NCI-H526 treated with DMSO at 0.1 percent for 48 hours (cell line): ENCODE measurements around the gene APOH.
A peak's percentile ranks its signal among the peaks of the same experiment; 100 is the strongest.
"Not testable (repeated sequence)": the region's sequence is repeated elsewhere in the genome, so short reads cannot be mapped to it uniquely, and the experiment has no call there.

Source experiments
- DNase-seq: peaks from one replicate; lab custom pipeline; 2025; lab: John Stamatoyannopoulos, UW

Gene APOH, protein sequence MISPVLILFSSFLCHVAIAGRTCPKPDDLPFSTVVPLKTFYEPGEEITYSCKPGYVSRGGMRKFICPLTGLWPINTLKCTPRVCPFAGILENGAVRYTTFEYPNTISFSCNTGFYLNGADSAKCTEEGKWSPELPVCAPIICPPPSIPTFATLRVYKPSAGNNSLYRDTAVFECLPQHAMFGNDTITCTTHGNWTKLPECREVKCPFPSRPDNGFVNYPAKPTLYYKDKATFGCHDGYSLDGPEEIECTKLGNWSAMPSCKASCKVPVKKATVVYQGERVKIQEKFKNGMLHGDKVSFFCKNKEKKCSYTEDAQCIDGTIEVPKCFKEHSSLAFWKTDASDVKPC

DNA sequence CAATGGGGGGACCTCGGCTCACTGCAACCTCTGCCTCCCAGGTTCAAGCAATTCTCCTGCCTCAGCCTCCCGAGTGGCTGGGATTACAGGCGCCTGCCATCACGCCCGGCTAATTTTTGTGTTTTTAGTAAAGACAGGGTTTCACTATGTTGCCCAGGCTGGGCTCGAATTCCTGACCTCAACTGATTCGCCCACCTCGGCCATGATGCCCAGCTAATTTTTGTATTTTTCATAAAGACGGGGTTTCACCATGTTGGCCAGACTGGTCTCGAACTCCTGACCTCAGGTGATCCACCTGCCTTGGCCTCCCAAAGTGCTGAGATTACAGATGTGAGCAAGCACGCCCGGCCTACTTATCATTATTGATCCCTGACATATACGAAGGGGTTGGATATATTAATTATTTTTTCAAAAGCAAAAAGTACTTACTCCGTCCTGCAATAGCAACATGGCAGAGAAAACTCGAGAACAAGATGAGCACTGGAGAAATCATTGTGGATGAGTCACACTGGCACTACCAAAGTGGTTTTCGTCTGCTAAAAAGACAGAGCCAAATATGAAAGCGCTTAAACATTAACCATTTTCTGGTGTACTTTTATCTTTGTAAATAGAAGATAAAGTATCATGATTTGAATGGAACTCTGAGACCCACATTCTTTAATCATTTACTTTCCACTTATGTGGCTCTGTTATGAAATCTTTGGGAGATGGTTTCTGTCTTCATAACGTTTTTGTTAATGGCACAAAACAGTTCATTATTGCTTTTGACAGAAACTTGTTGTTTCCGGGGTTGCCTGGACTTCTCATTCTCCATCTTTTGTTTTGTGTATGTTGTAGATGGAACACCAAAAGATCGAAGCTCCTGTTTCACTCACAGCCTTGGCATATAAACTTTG is at the start of gene APOH:
Gene APOH (minus strand): TSS at position 529 of the 896 bp plus-strand sequence. CDS start 36 bp downstream, at position 493.
- no peak for DNase-seq

DNA sequence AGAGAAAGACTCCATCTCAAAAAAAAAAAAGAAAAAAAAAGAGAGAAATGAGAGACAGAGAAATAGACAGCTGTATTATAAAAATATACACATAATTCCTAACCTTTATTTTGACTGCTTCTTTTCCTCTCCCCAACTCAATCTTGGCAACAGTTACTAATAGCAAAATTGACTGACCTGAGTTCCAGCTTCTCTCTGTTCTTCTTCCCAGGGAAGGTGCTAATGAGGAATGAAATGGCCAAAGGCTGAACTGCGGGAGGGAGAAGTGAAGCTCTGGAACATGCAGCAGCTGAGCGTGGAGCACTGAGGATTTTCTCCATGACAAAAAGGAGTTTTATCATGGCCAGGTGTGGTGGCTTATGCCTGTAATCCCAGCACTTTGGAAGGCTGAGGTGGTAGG is 48.0 kb upstream of the APOH start:
- no peak for DNase-seq

DNA sequence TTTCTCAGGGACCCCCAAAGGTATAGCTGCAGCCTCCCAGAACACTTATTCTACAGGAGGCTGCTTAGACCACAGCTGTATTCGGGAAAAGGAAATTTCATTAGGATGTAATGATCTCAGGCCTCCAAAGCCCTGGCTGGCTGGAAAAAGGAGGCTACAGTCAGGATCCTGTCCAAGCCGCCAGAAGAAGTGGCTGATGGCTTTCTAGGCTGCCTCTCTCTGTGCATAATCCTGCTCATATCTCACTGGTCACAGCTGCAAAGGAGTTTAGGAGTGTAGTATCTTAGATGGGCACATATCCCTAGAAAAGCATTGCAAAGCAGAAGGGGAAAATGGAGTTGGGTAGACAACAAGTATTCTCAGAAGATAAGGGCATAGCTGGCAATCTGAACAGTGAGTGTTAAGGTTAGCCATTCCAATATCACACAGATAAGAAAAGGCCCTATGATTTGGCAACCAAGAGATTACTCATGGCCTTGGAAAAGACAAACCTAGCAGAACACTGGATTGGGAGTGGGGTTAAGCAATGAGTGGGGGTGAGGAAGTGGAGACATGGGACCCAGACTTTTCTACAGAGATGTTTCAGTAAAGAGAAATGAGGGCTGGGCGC is 47.2 kb upstream of the APOH start:
- DNase-seq: no peak

DNA sequence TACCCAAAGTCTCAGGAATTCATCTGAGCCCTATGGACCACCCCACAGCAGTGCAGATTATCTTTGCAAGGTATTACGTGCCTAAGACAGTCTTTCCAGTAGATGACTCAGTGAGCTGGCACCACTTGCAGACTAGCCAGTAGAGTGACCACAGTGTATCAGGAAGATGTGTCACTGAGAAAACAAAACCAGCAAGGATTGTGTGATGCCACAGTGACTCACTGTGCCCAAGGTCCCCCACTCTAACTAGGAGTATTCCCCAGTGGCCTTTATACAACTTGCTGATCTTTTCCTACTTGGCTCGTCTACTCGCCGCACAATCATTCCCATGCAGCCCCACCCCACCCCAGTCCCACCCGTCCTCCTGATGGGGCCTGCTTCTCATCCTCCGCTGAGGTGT is 46.4 kb upstream of the APOH start:
- no peak for DNase-seq

DNA sequence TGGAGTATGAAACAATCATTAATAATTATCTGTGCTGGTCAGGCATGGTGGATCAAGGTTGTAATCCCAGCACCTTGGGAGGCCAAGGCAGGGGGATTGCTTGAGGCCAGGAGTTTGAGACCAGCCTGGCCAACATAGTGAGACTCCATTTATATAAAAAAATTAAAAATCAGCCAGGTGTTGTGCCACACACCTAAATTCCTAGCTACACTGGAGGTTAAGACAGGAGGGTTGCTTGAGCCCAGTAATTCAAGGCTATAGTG is 44.3 kb upstream of the APOH start:
- no peak for DNase-seq

DNA sequence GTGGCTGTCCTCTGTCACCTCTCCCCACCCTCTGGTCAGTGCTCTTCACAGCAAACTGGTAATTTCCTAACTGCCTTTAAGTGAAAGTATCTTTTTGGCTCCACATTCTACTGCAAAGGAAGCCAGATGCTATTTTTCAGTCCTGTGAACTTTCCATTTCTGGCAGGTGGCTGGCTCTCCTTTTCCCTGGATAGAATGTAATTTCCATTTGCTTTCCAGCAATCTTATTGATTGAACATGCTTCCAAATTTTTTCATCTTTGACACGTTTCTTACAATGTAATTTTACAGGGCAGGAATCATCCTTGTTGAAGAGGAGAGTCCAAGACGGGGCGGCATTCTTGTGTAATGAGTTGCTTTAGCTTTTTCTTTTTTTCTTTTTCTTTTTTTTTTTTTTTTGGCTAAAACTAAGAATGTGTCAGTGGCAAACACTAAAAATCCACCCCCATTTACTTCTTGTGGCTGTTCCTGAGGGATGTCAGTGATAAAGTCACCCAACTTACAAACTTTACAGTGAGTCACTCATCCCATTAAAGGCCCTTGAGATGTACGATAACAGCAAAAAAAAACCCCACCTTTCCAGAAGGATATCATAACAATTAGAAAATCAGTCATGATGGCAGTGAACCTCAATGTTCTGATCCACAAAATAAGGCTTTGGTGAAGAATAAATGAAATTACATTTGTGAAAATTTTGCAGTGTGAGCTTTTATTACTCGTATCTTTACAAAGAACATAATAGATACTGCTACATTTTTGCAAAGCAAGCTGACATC is 43.8 kb upstream of the APOH start:
- DNase-seq: no peak

DNA sequence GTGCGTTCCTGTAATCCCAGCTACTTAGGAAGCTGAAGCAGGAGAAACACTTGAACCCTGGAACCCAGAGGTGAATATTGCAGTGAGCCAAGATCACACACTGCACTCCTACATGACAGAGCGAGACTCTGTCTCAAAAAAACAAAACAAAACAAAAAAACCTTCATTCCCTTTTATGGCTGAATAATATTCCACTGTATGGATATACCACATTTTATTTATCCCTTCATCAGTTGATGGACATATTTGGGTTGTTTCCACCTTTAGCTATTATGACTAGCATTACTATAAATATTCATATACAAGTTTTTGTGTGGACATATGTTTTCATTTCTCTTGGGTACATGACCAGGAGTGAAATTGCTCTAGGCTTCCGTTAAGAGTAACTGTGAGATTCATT is 42.3 kb upstream of the APOH start:
- DNase-seq: no peak

DNA sequence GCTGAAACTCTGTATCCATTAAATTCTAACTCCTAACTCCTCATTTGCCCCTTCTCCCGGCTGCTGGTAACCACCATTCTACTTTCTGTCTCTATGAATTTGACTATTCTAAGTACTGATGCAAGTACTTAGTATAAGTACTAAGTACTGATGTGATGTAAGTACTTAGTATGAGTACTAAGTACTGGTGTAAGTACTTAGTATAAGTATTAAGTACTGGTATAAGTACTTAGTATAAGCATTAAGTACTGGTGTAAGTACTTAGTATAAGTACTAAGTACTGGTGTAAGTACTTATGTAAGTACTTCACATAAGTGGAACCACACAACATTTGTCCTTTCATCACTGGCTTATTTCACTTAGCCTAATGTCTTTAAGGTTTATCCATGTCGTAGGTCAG is 40.9 kb upstream of the APOH start:
- DNase-seq: no peak

DNA sequence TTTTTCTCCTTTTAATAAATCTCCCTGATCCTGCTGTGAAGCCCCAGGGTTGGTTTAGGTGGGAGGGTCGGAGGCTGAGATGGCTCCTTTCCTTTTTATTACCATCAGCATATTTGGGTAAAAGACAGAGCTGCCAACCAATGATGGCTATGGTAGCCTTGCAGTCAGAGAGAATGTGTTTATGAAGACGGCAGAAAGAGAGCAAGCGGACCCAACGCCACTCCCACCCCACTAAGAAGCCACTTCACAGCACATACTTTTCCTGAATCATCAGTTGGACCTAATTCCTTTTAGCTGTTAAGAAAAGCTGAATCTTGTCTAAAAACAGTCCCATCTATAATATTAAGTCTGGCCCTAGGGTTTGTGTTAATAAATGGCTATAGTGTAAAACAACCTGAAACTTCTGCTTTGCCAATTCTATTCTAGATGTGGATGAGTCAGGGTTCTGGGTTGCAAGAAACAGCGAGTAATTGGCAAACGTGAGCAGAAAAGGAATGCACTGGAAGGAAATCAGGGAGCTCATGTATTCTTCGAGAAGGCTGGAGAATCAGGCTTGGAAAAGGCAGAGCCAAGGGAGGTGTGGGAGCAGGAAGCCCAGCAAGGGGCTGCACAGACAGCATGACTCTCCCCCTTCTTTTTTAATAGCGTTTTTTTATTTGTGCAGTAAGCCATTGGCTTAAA is 39.2 kb upstream of the APOH start:
- no peak for DNase-seq

DNA sequence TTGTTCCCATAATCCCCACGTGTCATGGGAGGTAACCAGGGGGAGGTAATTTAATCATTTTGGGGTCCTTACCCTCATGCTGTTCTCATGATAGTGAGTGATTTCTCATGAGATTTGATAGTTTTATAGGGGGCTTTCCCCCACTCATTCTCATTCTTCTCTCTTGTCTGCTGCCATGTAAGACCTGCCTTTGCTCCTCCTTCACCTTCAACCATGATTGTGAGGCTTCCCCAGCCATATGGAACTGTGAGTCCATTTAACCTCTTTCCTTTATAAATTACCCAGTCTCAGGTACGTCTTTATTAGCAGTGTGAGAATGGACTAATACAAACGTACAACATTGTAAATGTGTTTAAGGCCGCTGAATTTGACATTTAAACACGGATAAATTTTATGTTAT is 35.5 kb upstream of the APOH start:
- DNase-seq: no peak

DNA sequence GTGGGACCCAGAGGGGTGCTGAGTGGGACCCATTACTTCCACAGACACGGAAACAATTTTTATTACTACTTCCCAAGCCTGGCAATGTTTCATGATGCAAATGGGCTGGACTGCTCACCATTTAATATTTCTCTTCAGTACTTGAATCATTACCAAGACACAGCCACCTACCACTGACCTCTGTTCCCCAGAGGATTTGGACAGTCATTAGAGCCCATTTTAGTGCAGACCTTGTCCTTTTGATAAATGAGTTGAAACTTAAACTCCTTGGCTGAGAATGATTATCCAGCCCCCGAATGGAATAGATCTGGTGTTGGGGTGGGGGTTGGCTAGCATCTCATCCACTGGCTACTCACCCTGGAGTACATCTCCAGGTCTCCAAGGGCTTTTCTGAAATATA is 33.6 kb upstream of the APOH start:
- DNase-seq: no peak

DNA sequence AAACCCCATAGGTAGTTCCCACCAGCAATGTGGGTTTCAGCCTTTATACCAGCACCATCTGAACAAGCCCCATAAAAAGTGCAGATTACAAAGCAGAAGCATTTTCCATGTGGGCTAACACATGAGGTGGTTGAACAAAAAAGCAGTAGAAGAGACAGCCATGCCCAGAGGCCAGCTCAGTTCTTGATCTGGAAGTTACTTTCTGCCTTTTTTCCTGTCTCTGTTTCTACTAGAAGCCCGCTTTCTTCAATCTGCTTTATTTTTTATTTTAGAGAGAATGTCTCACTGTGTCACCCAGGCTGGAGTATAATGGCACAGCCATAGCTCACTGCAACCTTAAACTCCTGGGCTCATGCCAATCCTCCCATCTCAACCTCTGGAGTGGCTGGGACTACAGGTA is 31.5 kb upstream of the APOH start:
- no peak for DNase-seq

DNA sequence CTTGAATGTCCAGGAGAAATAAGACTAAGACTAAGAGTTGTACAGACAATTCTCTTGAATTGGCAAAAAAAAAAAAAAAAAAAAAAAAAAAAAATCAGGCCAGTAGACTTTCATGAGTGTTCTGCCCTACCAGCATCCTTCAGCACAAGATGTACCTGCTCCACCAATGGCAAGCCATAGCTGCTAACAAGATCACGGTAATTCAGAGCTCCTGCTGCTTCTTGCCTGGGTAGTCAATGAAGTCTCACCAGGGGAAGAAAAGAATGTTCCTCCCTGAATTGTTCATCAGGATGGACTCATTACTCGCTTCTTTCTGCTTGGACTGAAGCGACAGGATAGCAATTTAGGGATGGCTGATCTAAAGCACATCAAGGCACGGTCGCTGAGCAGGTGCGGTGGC is 31.1 kb upstream of the APOH start:
- DNase-seq: no peak

DNA sequence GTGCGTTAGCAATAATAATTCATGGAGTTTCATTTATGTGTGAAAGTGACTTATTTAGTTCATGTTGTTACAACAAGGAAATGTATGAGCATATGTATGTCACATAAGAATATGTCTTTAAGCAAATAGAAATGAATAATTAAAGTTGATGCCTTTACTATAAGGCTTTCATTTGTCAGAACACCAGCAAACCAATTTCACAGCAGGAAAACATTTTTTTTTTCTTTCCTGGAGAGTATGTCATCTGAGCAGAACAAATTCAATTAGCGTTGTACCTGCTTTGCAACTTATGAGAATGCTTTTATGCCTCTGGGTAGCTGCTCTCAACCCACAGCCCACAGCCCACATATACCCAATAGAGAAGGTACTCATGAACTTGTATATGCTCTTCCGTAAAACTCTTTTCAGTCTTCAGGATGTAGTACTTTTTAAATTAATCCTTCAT is 26.3 kb upstream of the APOH start:
- DNase-seq: no peak

DNA sequence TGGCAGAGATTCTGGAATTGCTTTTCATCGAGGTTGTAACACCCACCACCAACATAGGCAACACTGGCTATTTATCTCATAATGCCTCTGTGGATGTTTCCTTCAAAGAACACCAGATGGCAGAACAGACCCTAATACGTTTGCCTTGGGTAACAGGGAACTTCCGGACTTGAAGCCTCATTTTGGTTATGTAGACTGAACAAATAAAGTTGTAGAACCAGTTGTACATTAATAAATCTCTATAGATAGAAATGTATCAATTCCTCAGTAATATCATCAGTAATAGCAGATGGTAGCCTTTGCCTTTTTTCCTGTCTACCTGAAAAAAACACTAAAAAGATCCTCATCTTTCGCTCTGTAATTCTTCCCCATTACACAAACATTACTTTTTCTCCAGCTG is 25.9 kb upstream of the APOH start:
- peak; percentile 28 for DNase-seq

DNA sequence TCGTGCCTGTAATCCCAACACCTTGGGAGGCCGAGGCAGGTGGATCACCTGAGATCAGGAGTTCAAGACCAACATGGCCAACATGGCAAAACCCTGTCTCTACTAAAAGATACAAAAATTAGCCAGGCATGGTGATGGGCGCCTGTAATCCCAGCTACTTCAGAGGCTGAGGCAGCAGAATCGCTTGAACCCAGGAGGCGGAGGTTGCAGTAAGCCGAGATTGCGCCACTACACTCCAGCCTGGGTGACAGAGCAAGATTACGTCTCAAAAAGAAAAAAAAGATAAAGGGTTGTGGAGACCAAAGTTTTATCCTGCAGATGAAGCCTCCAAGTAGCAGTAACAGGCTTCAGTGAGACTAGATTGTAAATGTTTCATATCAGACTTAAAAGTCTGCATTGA is 24.2 kb upstream of the APOH start:
- not testable (repeated sequence) for DNase-seq

DNA sequence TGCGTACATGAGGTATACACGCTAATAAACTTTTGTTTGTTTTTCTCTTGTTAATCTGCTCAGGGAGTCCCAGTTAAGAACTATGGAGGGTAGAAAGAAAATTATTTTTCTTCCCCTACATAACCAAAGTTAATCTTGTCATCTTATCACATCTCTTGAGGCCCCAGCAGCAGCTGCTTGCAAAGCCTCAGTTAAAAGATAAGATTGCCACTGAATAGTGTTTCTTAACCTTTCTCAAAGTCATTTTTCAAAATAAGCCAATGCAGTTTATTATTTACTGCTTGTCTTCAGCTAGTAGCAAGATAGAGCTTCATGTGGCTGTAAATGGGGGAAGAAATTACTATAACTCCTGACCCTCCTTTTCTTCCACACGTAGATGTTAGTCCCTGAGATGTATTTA is 21.5 kb upstream of the APOH start:
- no peak for DNase-seq

DNA sequence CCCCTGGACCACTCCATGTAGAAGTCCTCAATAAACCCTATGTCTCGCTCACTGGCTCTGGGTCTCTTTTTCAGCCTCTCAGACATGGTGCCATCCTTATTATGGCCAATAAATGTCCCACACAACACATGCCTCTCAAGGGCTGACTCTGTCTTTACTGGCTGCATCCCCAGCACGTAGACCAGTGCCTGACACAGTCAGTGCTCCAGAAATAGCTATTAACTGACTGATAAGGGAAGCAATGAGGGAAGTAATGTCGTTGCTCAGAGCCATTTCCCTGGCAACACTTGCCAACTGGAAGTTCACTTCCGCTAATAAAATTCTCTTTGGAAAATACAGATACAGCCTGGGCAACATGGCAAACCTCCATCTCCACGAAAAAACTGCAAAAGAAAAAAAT is 19.1 kb upstream of the APOH start:
- DNase-seq: no peak

DNA sequence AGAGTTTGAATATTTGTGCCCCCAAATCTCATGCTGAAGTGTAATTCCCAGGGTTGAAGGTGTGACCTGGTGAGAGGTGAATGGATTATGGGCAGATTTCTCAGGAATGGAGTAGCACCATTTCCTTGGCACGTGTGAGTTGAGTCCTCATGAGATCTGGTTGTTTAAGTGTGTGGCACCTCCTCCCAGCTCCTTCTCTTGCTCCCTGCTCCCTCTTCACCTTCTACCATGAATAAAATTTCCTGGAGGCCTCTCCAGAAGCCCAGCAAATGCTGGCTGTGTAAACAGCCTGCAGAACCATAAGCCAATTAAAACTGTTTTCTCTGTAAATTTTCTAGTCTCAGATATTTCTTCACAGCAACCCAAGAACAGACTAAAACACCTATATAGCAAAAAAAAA is 12.6 kb upstream of the APOH start:
- no peak for DNase-seq

DNA sequence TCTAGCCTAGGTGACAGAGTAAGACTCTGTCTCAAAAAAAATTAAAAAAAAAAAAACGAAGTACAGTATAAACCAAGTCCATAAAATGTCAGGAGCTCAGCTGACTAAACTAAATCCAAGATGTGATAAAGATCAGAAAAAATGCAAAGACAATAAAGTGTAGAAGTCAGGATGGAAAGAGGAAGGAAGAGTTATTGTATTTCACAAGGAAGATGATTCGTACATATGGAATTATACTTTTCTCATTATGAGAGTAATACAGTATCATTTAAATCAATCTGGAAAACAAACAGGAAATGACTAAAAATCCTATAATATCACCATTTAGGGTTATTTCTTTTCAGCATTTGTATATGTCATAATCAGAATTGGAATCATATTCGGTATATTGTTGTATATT is 11.4 kb upstream of the APOH start:
- DNase-seq: no peak

DNA sequence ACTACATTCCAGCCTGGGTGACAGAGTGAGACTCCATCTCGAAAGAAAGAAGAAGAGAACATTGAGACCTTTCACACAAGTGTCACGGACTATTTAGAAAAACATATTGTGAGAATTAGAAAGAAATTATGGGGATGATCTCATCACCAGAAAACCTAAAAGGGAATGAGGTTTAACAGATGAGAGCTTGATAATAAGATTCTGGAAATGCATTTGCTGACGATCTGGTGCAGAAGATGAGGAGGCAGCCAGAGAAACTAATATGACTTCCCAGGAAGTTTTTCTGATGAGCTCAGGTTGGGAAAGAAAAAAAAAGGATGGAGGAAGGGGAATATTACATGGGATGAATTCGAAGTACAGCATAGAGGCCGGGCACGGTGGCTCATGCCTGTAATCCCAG is 10.8 kb upstream of the APOH start:
- no peak for DNase-seq
